Chondrocyte (in vitro differentiated cells): ENCODE measurements around the gene LCN12. TPM values are rescaled to one million over a fixed set of nuclear protein-coding genes. Genes with fewer than 3 reads are reported as not detected.

Experiments used
- DNase-seq: peaks from one replicate; pipeline ENCODE4 v3.0.0; 2021; ENCODE audit warnings: mixed read lengths, low spot score
- H3K27ac Mint-ChIP-seq: one replicate; pipeline ENCODE4 v1.8.0; 2021; ENCODE audit warnings: mild to moderate bottlenecking, moderate library complexity, mixed read lengths; ENCODE audit not compliant: unreplicated experiment
- H3K27me3 Mint-ChIP-seq: 2 replicates; pipeline ENCODE4 v1.8.0; 2021; ENCODE audit warnings: low read depth, mixed read lengths
- H3K36me3 Mint-ChIP-seq: 2 replicates; pipeline ENCODE4 v1.8.0; 2021; ENCODE audit warnings: low read depth, mixed read lengths
- H3K4me1 Mint-ChIP-seq: 2 replicates; pipeline ENCODE4 v1.8.0; 2021; ENCODE audit warnings: low read depth, mild to moderate bottlenecking, mixed read lengths
- H3K4me3 Mint-ChIP-seq: one replicate; pipeline ENCODE4 v1.8.0; 2021; ENCODE audit warnings: mild to moderate bottlenecking, moderate library complexity, mixed read lengths; ENCODE audit not compliant: unreplicated experiment
- H3K9me3 Mint-ChIP-seq: 2 replicates; pipeline ENCODE4 v1.8.0; 2021; ENCODE audit warnings: low read depth, mixed read lengths
- CTCF ChIP-seq: fragments of 200-600 bp; sonication (generic); IDR thresholded peaks from 2 replicates; pipeline ENCODE4 v1.5.0; 2021; ENCODE audit warnings: antibody characterized with exemption, mild to moderate bottlenecking, moderate library complexity
- total RNA-seq: library from RNA; stranded (reverse); gene quantifications from 3 replicates; pipeline ENCODE4 v1.2.1, GENCODE V29; 2021

Gene LCN12
- total RNA-seq, 1 donor from 2014 or later = 0.60 TPM

GRCh38 chr9:136952876-136953770, 1.1 kb downstream of the LCN12 start:
- peaks cover 3% of the 10 kb centered on the region for H3K9me3 Mint-ChIP-seq
- H3K4me1 Mint-ChIP-seq = peaks cover 5% of the 10 kb centered on the region
- no peak overlapping the region for H3K4me3 Mint-ChIP-seq
- DNase-seq = no peak
- H3K27me3 Mint-ChIP-seq = peaks cover 2% of the 10 kb centered on the region
- no peaks in the 10 kb centered on the region for H3K36me3 Mint-ChIP-seq
- no peak for TF ChIP-seq CTCF
- H3K27ac Mint-ChIP-seq = no peak overlapping the region

GRCh38 chr9:136953771-136954269, 1.7 kb downstream of the LCN12 start:
- Mint-ChIP-seq H3K9me3 (peaks cover 3% of the 10 kb centered on the region), H3K27me3 (peaks cover 2% of the 10 kb centered on the region), H3K36me3 (no peaks in the 10 kb centered on the region), H3K27ac (no peak overlapping the region), H3K4me1 (peaks cover 3% of the 10 kb centered on the region), H3K4me3 (no peak overlapping the region)
- no peak for TF ChIP-seq CTCF
- no peak for DNase-seq

- Mint-ChIP-seq H3K4me1 (peaks cover 3% of the 10 kb centered on the region), H3K27ac (no peak overlapping the region), H3K9me3 (peaks cover 3% of the 10 kb centered on the region), H3K27me3 (peaks cover 2% of the 10 kb centered on the region), H3K4me3 (no peak overlapping the region), H3K36me3 (no peaks in the 10 kb centered on the region)
- TF ChIP-seq CTCF = no peak
- DNase-seq = no peak
These were observed 2.4 kb downstream of the LCN12 start for GRCh38 chr9:136954270-136955083.

GRCh38 chr9:136955202-136955942, 3.3 kb downstream of the LCN12 start:
- Mint-ChIP-seq H3K36me3 (no peaks in the 10 kb centered on the region), H3K27ac (no peak overlapping the region), H3K27me3 (peaks cover 2% of the 10 kb centered on the region), H3K4me1 (peaks cover 1% of the 10 kb centered on the region), H3K4me3 (no peak overlapping the region), H3K9me3 (peaks cover 3% of the 10 kb centered on the region)
- DNase-seq = no peak
- TF ChIP-seq CTCF = no peak

- DNase-seq = no peak
- Mint-ChIP-seq H3K4me3 (no peak overlapping the region), H3K27me3 (peaks cover 2% of the 10 kb centered on the region), H3K27ac (no peak overlapping the region), H3K36me3 (no peaks in the 10 kb centered on the region), H3K9me3 (peaks cover 3% of the 10 kb centered on the region), H3K4me1 (no peaks in the 10 kb centered on the region)
- no peak for TF ChIP-seq CTCF
These were observed 3.9 kb downstream of the LCN12 start for GRCh38 chr9:136955943-136956335.
